H9 (cell line): ENCODE results near the gene MILR1. TPM values are rescaled to one million over a fixed set of nuclear protein-coding genes. Genes with fewer than 3 reads are reported as not detected.

Source experiments
- DNase-seq: peaks from one replicate; pipeline ENCODE4 v3.0.0-alpha.2; 2017
- H2AFZ ChIP-seq: one replicate; pipeline ENCODE4 v1.6.1; 2013; ENCODE audit warnings: mild to moderate bottlenecking, low read length, control low read depth, moderate library complexity
- H2AK5ac ChIP-seq: 2 replicates; pipeline ENCODE4 v1.6.1; 2013; ENCODE audit warnings: low read length, control low read depth, mixed read lengths; ENCODE audit not compliant: insufficient read length
- H2BK120ac ChIP-seq: one replicate; pipeline ENCODE4 v1.6.1; 2013; ENCODE audit warnings: low read depth, mild to moderate bottlenecking, low read length, control low read depth, inconsistent platforms; ENCODE audit not compliant: poor library complexity, severe bottlenecking
- H2BK12ac ChIP-seq: 2 replicates; pipeline ENCODE4 v1.6.1; 2013; ENCODE audit warnings: low read length, control low read depth, mixed read lengths, low read depth; ENCODE audit not compliant: insufficient read length
- H2BK15ac ChIP-seq: 2 replicates; pipeline ENCODE4 v1.6.1; 2013; ENCODE audit warnings: low read depth, low read length, control low read depth
- H2BK20ac ChIP-seq: one replicate; pipeline ENCODE4 v1.6.1; 2013; ENCODE audit warnings: low read depth, mild to moderate bottlenecking, low read length, control low read depth, inconsistent platforms; ENCODE audit not compliant: poor library complexity, severe bottlenecking
- H2BK5ac ChIP-seq: 2 replicates; pipeline ENCODE4 v1.6.1; 2013; ENCODE audit warnings: low read length, control low read depth, mixed read lengths; ENCODE audit not compliant: insufficient read length
- H3K14ac ChIP-seq: 2 replicates; pipeline ENCODE4 v1.6.1; 2013; ENCODE audit warnings: low read length, control low read depth; ENCODE audit not compliant: insufficient read depth
- H3K18ac ChIP-seq: 2 replicates; pipeline ENCODE4 v1.6.1; 2013; ENCODE audit warnings: low read depth, mild to moderate bottlenecking, mixed read lengths, low read length, control low read depth; ENCODE audit not compliant: insufficient read length
- H3K23ac ChIP-seq: 2 replicates; pipeline ENCODE4 v1.6.1; 2013; ENCODE audit warnings: low read length, control low read depth, mixed read lengths, low read depth; ENCODE audit not compliant: insufficient read length
- H3K23me2 ChIP-seq: 2 replicates; pipeline ENCODE4 v1.6.1; 2013; ENCODE audit warnings: low read depth, mild to moderate bottlenecking, mixed read lengths, low read length, control low read depth; ENCODE audit not compliant: insufficient read length, poor library complexity, severe bottlenecking
- H3K27ac ChIP-seq: 2 replicates; pipeline ENCODE4 v1.5.1; 2013; ENCODE audit warnings: low read length, control low read depth, mixed read lengths, low read depth; ENCODE audit not compliant: insufficient read length
- H3K27me3 ChIP-seq: 2 replicates; pipeline ENCODE4 v1.6.1; 2013; ENCODE audit warnings: low read length, control low read depth, inconsistent platforms; ENCODE audit not compliant: insufficient read depth
- H3K4ac ChIP-seq: 2 replicates; pipeline ENCODE4 v1.6.1; 2013; ENCODE audit warnings: low read depth, mild to moderate bottlenecking, control low read depth, inconsistent platforms, low read length, moderate library complexity
- H3K4me1 ChIP-seq: 2 replicates; pipeline ENCODE4 v1.6.1; 2013; ENCODE audit warnings: low read length, control low read depth, inconsistent platforms; ENCODE audit not compliant: insufficient read depth
- H3K4me2 ChIP-seq: 2 replicates; pipeline ENCODE4 v1.6.1; 2013; ENCODE audit warnings: low read length, control low read depth, mixed read lengths; ENCODE audit not compliant: insufficient read length, insufficient read depth
- H3K56ac ChIP-seq: 2 replicates; pipeline ENCODE4 v1.6.1; 2013; ENCODE audit warnings: low read depth, mild to moderate bottlenecking, mixed read lengths, low read length, control low read depth; ENCODE audit not compliant: insufficient read length
- H3K79me1 ChIP-seq: 2 replicates; pipeline ENCODE4 v1.6.1; 2013; ENCODE audit warnings: low read depth, mild to moderate bottlenecking, moderate library complexity, low read length, control low read depth, inconsistent platforms; ENCODE audit not compliant: insufficient read depth, poor library complexity, severe bottlenecking
- H3K79me2 ChIP-seq: 2 replicates; pipeline ENCODE4 v1.6.1; 2013; ENCODE audit warnings: low read length, control low read depth, inconsistent platforms; ENCODE audit not compliant: insufficient read depth
- H3K9ac ChIP-seq: 2 replicates; pipeline ENCODE4 v1.6.1; 2013; ENCODE audit warnings: low read length, control low read depth, mixed read lengths; ENCODE audit not compliant: insufficient read length; ENCODE audit errors: extremely low read depth
- H3K9me3 ChIP-seq: one replicate; pipeline ENCODE4 v1.6.1; 2013; ENCODE audit warnings: low read depth, low read length, inconsistent platforms; ENCODE audit not compliant: control insufficient read depth
- H3T11ph ChIP-seq: one replicate; pipeline ENCODE4 v1.6.1; 2013; ENCODE audit warnings: mild to moderate bottlenecking, low read length, control low read depth, inconsistent platforms
- H4K20me1 ChIP-seq: one replicate; pipeline ENCODE4 v1.6.1; 2013; ENCODE audit not compliant: control insufficient read depth, insufficient read length, insufficient read depth
- H4K5ac ChIP-seq: 2 replicates; pipeline ENCODE4 v1.6.1; 2013; ENCODE audit warnings: low read depth, mild to moderate bottlenecking, mixed read lengths, low read length, control low read depth; ENCODE audit not compliant: insufficient read length
- H4K8ac ChIP-seq: replicated peaks from 2 replicates; pipeline ENCODE4 v1.6.1; 2013; ENCODE audit warnings: low read length, control low read depth, mixed read lengths, low read depth; ENCODE audit not compliant: insufficient read length
- H4K91ac ChIP-seq: 2 replicates; pipeline ENCODE4 v1.6.1; 2013; ENCODE audit warnings: low read depth, mild to moderate bottlenecking, moderate library complexity, mixed read lengths, low read length, control low read depth; ENCODE audit not compliant: insufficient read length
- H3K27ac Mint-ChIP-seq, 3 experiments: 2 replicates in 2 of 3; 3 replicates in 1 of 3; pipeline ENCODE4 v1.8.0; 2020 to 2021; ENCODE audit warnings: mixed read lengths in 3 of 3, mild to moderate bottlenecking in 1 of 3, moderate library complexity in 1 of 3
- H3K27me3 Mint-ChIP-seq: 2 replicates; pipeline ENCODE4 v1.8.0; 2021; ENCODE audit warnings: low read depth, mild to moderate bottlenecking, moderate library complexity, mixed read lengths
- H3K36me3 Mint-ChIP-seq, 3 experiments: 2 replicates in 2 of 3; 3 replicates in 1 of 3; pipeline ENCODE4 v1.8.0; 2020 to 2021; ENCODE audit warnings: low read depth in 3 of 3, mixed read lengths in 3 of 3; ENCODE audit not compliant: insufficient read depth in 1 of 3
- H3K4me1 Mint-ChIP-seq, 2 experiments: 2 replicates each; pipeline ENCODE4 v1.8.0; 2020; ENCODE audit warnings: mixed read lengths in 2 of 2
- H3K4me3 Mint-ChIP-seq, 2 experiments: 2 replicates in 1 of 2; 3 replicates in 1 of 2; pipeline ENCODE4 v1.8.0; 2020 to 2021; ENCODE audit warnings: mild to moderate bottlenecking in 2 of 2, mixed read lengths in 2 of 2, moderate library complexity in 1 of 2
- H3K9me3 Mint-ChIP-seq, 2 experiments: 2 replicates in 1 of 2; 3 replicates in 1 of 2; pipeline ENCODE4 v1.8.0; 2020; ENCODE audit warnings: mild to moderate bottlenecking in 2 of 2, mixed read lengths in 2 of 2, moderate library complexity in 1 of 2
- CTCF ChIP-seq: fragments of 200-600 bp; sonication (generic); conservative IDR thresholded peaks from 3 replicates; pipeline ENCODE4 v1.8.0; 2021; ENCODE audit warnings: antibody characterized with exemption, mild to moderate bottlenecking
- WGBS: extraction: QIAGEN DNeasy Blood & Tissue Kit; methylation state at CpG from one replicate; pipeline ENCODE4 v1.1.7; 2013; ENCODE audit warnings: missing lambda C conversion rate, low lambda C conversion rate, mixed read lengths; ENCODE audit not compliant: insufficient read length; ENCODE audit errors: extremely low coverage; 5-methylcytosine and 5-hydroxymethylcytosine counted together
- total RNA-seq: library from RNA; stranded (reverse); gene quantifications from 2 replicates; pipeline ENCODE4 v1.2.1, GENCODE V29; 2021

Gene MILR1
- total RNA-seq, 1 experiment from 2014 or later, result not detected

- peak within 1 kb of the TSS; percentile 97 for H3K14ac ChIP-seq
- peak within 1 kb of the TSS; percentile 100 for H3K9ac ChIP-seq
- H2BK15ac ChIP-seq, result no peak within 1 kb of the TSS
- H4K20me1 ChIP-seq, result no peaks in the 10 kb centered on the region
- H3K4me2 ChIP-seq, result peak within 1 kb of the TSS; percentile 82
- peaks cover 3 to 4% of the 10 kb centered on the region in 2 experiments; a peak in 3 of 5 replicates for H3K9me3 Mint-ChIP-seq
- peak within 1 kb of the TSS; percentile 83 for H4K91ac ChIP-seq
- peak within 1 kb of the TSS; percentile 92 for H3T11ph ChIP-seq
- H2AK5ac ChIP-seq, result no peak within 1 kb of the TSS
- peak within 1 kb of the TSS; percentile 96 for H4K5ac ChIP-seq
- H3K27me3 ChIP-seq, result no peaks in the 10 kb centered on the region
- H3K79me2 ChIP-seq, result peaks cover 33% of the 10 kb centered on the region
- no peak for TF ChIP-seq CTCF
- no peak within 1 kb of the TSS for H3K23ac ChIP-seq
- peaks cover 9% of the 10 kb centered on the region for H3K79me1 ChIP-seq
- H3K27me3 Mint-ChIP-seq, result peaks cover 10% of the 10 kb centered on the region; the same call in 1 of the 2 replicates
- peaks cover 62 to 81% (median 73%) of the 10 kb centered on the region in 3 experiments for H3K36me3 Mint-ChIP-seq
- H3K4me1 Mint-ChIP-seq, result peaks cover 37 to 55% of the 10 kb centered on the region in 2 experiments
- H3K4me1 ChIP-seq, result no peaks in the 10 kb centered on the region
- peaks cover 6% of the 10 kb centered on the region for H3K23me2 ChIP-seq
- no peak within 1 kb of the TSS for H2BK12ac ChIP-seq
- H3K27ac ChIP-seq, result peak within 1 kb of the TSS; percentile 75
- H3K27ac Mint-ChIP-seq, result peak within 1 kb of the TSS; percentile 100
- no CpG with 5 or more reads among the region's 31 CpGs for WGBS
- peak within 1 kb of the TSS; percentile 98 for H3K18ac ChIP-seq
- DNase-seq, result peak; percentile 99
- H3K56ac ChIP-seq, result peak within 1 kb of the TSS; percentile 89
- no peak within 1 kb of the TSS for H2BK20ac ChIP-seq
- H2BK5ac ChIP-seq, result peak within 1 kb of the TSS; percentile 81
- H2BK120ac ChIP-seq, result peak within 1 kb of the TSS; percentile 98
- H4K8ac ChIP-seq, result no peak within 1 kb of the TSS
- H3K4ac ChIP-seq, result peak within 1 kb of the TSS; percentile 64; the same call in 1 of the 2 replicates
- no peaks in the 10 kb centered on the region for H3K9me3 ChIP-seq
- no peak within 1 kb of the TSS for H2AFZ ChIP-seq
- H3K4me3 Mint-ChIP-seq, result peak within 1 kb of the TSS; percentile 98 to 100
Observed at GRCh38 chr17:64506201-64506575, 57.3 kb downstream of the MILR1 start, which contains the start of gene DDX5. Gene DDX5 (minus strand): TSS chr17:64506289. CDS start chr17:64506119, 170 bp downstream.
